Head of caudate nucleus (tissue), 42 donors: ENCODE data around the gene EXOC3L1.

ENCODE experiments used
- DNase-seq, 42 donors: peaks; one replicate each; pipeline versions ENCODE4 v3.0.0 to v3.0.0-alpha.2; 2020 to 2021; ENCODE audit warnings: mixed read lengths in 7 of 42
- intact Hi-C: fragments of 100-400 bp; cut with DNase I; formaldehyde crosslinking; loops from one replicate; pipeline ENCODE4 v1.15.0; 2022

Gene EXOC3L1

DNA sequence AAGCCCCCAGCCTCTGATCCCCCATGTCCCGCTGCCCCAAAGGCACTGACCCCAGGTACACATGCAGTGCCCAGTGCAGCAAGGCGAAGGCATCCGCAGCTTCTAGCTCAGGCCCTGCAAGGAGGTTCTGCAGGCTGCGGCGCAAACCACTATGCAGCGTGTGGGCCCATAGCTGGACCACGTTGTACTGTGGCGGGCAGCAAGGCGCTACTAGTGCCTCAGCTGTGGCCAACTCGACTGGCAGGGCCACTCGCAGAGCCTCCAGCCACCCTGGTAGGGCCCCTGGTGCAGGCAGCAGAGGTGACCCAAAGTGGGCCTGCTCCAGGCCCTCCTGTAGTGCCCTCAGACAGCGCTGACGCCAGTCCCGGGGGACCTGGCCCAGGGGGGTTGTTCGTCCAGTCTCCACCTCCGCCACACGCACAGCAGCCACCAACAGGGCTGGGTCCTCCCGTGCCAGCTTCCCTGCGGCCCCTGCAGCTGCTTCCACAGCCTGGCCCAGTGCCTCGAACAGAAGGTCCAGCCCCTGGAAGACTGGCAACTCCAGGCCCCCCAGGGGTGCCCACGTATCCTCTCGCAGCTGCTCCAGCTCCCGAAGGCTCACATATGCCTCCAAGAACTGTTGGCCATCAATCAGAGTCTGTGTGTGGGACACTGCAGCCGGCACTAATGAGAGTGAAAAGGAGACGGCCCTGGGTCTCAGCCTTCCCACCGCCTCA, 2.6 kb downstream of the EXOC3L1 start:
- intact Hi-C loops: no loop called here

GRCh38 chr16:67186550-67186950, 3.4 kb downstream of the EXOC3L1 start:
- intact Hi-C loops: no loop called here
- DNase-seq: no peak

More for the DNA sequence above, 2.6 kb downstream of the EXOC3L1 start:
- DNase-seq: no peak

DNA sequence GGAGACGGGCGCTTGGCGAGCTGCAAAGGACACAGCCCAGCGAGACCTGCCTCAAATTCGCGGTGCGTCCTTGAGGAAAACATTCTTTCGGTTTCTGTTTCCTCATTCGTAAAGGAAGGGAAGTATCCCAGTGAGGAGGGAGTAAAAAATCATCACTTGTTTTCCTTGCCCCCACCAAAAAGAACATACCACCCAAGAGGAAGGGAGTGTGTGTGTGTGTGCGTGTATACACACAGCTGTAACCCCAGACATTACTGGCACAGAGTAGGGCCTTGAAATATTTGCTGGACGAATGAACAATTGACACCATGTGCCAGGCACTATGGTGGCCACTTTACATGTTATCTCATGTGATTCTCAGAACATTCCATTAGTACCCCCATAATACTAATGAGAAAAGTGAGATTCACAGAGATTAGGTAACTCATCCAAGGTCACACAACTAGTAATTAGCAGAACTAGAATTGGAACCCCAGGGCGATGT, 4.2 kb downstream of the EXOC3L1 start:
- DNase-seq: no peak
- intact Hi-C loops: no loop called here

DNA sequence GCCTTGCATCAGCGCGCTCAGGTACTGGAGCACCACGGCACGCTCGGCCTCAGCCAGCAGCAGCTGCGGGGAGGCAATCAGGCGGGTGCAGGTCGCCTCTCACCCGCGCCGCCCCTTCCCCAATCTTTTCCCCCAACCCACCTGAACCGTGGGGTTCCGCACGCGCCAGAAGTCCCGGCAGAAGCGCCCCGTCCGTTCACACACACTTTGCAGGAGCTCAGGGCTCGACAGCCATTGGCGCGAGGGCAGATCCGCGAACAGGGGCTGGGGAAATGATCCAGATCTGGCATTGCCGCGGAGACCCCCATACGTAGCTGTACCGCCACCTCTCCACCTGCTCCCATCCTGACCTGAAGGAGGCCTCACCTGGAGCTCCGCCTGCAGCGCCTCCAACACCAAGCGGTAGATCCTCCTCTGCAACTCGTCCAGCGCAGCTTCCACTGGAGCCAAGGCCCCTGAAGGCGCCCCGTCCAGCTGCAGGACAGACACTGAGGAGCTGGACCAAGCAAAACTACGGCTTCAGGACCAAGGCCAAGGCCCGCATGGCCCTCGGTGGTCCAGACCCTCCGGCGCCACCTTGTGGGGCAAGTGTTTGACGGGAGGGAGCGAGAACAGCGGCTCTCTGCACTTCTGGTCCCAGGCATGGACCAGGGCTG, 4.8 kb downstream of the EXOC3L1 start:
- intact Hi-C loops: no loop called here
- peak; percentile 81 to 96 (median 89) for DNase-seq

DNA sequence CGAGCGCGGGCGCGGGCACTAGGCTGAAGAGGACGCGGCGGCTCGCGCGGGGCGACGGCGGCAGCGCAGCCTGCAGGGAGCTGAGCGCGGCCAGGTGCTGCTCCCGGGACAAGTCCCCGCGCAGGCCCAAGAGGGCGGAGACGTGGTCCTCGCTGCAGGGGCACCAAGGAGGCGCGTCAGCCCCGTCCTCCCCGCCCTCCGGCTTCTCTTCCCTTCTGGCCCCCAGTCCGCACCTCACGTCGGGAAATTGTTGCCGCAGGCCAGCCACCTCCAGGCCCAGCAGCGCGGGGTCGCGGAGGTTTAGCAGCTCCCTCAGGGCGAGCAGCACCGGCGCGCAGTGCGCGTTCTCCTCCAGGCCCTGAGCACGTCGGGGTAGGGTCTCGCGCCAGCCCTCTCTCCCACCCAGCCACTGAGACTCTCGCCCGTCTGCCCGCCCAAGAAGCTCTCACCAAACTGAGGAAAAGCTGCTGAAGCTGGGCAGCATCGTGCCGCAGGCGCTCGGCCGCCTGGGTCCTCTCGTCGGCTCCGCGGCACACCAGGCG, 5.4 kb downstream of the EXOC3L1 start:
- peak in 4 of 42 donors; percentile 28 to 61 (median 42) for DNase-seq
- intact Hi-C loops: no loop called here

GRCh38 chr16:67183627-67184452, 6.1 kb downstream of the EXOC3L1 start, which contains the start of gene MATCAP1:
TSS of gene MATCAP1 (minus strand) at chr16:67183963. CDS start at chr16:67180610, 3,353 bp downstream.
- intact Hi-C loops: no loop called here
- DNase-seq: peak; percentile 88 to 98 (median 95)

DNA sequence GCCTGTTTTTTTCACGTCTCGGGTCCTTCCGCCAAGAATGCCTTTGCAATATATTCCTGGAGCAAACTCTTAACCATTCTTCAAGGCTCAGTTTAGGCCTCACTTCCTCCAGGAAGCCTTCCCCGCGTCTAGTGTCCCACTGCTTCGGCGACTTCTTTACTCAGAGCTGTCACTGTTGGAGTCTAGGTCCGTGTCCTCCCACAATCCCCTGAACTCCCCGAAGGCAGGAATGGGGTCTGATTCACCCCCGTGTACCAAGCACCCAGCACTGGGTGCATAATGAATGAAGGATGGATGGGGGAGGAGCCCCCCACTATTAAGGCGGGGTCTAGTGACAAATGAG, 6.7 kb downstream of the EXOC3L1 start:
- intact Hi-C loops: no loop called here
- DNase-seq: no peak

DNA sequence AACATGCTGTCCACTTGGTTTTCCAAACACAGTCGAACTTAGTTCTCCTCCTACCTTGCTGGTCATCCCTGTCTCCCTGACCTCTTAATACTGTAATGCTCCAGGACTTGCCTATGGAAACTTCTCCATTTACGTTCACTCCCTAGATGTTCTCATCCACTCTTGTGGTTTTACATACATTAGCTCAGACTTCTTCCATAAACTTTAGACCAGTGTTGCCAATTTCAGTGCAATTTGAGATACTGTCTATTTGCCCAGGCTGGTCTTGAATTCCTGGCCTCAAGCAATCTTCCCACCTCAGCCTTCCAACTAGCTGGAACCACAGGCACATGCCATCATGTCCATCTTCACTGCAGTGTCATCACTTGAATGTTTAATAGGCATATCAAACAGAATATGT, 7.6 kb downstream of the EXOC3L1 start:
- intact Hi-C loops: no loop called here
- DNase-seq: no peak

DNA sequence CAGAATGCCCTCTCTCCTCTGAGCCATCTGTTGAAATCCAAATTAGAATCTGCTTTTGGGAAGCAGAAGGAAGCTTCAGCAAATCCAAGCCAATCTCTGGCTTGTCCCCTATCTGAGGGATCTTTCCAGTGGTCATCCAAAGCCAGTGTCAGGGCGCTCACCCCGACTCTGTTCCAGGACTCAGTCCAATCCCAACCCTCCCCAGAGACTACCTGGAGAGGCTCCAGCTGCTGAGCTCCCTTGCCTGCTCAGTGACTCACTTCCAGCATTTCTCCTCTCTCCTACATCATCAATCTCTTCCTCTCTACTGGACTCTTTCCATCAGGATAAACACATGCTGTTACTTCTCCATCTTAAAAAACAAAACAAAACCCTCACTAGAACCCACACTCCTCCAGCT, 8.6 kb downstream of the EXOC3L1 start:
- intact Hi-C loops: no loop called here
- no peak for DNase-seq

GRCh38 chr16:67180166-67180565, 9.8 kb downstream of the EXOC3L1 start:
- DNase-seq: no peak
- intact Hi-C loops: no loop called here

- DNase-seq: no peak
- intact Hi-C loops: no loop called here
These were observed 10.4 kb downstream of the EXOC3L1 start for GRCh38 chr16:67179421-67180080.

GRCh38 chr16:67177743-67178699, 11.9 kb downstream of the EXOC3L1 start:
- peak in 39 of 42 donors; percentile 44 to 89 (median 73) for DNase-seq
- intact Hi-C loops: no loop called here

- intact Hi-C loops: no loop called here
- DNase-seq: no peak
These were observed 13.3 kb downstream of the EXOC3L1 start for GRCh38 chr16:67176662-67177061.

DNA sequence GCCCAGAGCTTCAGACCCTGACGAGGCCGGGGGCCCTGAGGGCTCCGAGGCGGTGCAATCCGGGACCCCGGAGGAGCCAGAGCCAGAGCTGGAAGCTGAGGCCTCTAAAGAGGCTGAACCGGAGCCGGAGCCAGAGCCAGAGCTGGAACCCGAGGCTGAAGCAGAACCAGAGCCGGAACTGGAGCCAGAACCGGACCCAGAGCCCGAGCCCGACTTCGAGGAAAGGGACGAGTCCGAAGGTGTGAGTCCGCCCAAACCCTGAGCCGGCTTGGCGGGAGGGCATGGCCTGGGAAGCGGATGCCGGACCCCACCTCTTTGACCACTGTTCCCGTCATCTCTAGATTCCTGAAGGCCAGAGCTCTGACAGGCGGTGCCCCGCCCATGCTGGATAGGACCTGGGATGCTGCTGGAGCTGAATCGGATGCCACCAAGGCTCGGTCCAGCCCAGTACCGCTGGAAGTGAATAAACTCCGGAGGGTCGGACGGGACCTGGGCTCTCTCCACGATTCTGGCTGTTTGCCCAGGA, 15.2 kb downstream of the EXOC3L1 start:
- intact Hi-C loops: no loop called here
- DNase-seq: no peak

DNA sequence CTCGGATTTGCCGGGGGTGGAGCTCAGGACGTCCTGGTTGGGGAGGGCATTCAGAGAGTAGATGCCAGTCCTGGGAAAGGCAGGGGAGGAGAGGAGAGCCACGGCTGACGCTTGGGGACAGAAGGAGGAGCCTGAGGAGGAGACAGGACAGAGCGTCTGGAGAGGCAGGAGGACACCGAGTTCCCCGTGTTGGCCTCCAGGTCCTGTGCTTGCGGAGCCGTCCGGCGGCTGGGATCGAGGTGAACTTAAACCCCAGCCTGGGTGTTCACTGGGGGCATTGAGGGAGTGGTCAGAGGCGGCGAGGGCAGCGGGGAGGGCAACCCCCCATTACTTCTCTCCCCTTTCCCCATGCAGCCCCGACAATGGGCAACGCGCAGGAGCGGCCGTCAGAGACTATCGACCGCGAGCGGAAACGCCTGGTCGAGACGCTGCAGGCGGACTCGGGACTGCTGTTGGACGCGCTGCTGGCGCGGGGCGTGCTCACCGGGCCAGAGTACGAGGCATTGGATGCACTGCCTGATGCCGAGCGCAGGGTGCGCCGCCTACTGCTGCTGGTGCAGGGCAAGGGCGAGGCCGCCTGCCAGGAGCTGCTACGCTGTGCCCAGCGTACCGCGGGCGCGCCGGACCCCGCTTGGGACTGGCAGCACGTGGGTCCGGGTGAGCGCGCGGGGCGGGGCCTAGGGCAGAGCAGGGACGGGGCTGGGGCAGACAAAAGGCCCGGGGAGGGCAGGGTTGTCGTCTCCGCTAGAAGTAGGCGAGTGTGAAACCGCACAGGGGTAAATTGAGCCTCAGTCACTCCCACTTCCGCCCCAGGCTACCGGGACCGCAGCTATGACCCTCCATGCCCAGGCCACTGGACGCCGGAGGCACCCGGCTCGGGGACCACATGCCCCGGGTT, 15.9 kb downstream of the EXOC3L1 start:
- DNase-seq: peak; percentile 61 to 93 (median 85)
- intact Hi-C loops: no loop called here

DNA sequence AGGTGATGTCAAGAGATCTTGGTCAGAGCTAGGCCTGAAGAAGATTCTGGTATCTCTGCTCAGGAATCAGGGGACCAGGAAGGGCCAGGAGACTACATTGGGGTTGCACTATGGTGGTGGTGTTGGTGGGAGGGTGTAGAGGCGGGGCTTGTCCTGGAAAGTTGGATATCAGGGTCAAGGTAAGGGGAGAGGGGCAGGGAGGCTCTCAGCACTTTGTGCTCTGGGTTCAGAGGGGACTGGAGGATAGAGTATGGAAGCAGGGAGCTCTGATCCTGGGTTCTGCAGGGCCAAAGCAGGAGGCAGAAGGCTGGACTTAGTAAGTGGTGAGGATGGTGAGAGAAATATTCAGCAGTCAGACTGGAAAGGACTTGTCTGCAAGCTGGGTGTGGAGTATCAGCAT, 16.6 kb downstream of the EXOC3L1 start:
- intact Hi-C loops: no loop called here
- DNase-seq: no peak
